Stomach smooth muscle (tissue), 2 donors: ENCODE results near the gene SMOC2.

ENCODE experiments used
- H3K27ac ChIP-seq: one replicate; pipeline ENCODE4 v1.7.0; 2013; ENCODE audit warnings: mild to moderate bottlenecking, low read length, inconsistent platforms
- H3K27me3 ChIP-seq, 2 donors: one replicate each; pipeline ENCODE4 v1.7.0; 2013; ENCODE audit warnings: low read length in 2 of 2; ENCODE audit not compliant: insufficient read depth in 2 of 2, control insufficient read depth in 1 of 2
- H3K36me3 ChIP-seq, 2 donors: one replicate each; pipeline ENCODE4 v1.7.0; 2013; ENCODE audit warnings: low read length in 2 of 2; ENCODE audit not compliant: control insufficient read depth in 2 of 2, insufficient read depth in 2 of 2
- H3K4me1 ChIP-seq: one replicate; pipeline ENCODE4 v1.7.0; 2013; ENCODE audit warnings: low read length; ENCODE audit not compliant: control insufficient read depth, insufficient read depth
- H3K4me3 ChIP-seq, 2 donors: one replicate each; pipeline ENCODE4 v1.7.0; 2013; ENCODE audit warnings: low read length in 2 of 2
- H3K9ac ChIP-seq, 2 donors: one replicate each; pipeline ENCODE4 v1.7.0; 2013; ENCODE audit warnings: low read length in 2 of 2, mild to moderate bottlenecking in 1 of 2
- H3K9me3 ChIP-seq, 2 donors: one replicate each; pipeline ENCODE4 v1.7.0; 2013; ENCODE audit warnings: low read length in 2 of 2; ENCODE audit not compliant: control insufficient read depth in 2 of 2
- donor health status: healthy.
- donor health status: Pancreatic carcinoma.

SMOC2 gene

DNA sequence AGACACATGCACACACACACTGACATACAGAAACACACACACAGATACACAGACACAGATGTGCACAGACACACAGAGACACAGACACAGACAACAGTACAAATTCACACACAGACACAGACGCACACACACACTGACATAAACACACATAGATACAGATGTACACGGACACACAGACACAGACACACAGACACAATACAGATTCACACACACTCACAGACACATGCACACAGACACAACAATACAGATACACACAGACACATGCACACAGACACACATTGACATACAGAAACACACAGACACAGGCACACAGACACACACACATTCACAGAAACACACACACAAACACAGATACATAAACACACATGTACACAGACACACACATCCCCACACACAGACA, 183.6 kb downstream of the SMOC2 start:
- no peak overlapping the region for H3K4me3 ChIP-seq

GRCh38 chr6:168624948-168625347, 184.0 kb downstream of the SMOC2 start:
- H3K9ac ChIP-seq, result no peak overlapping the region
- H3K27ac ChIP-seq, result peak overlapping the region; percentile 83
- H3K4me1 ChIP-seq, result peaks cover 54% of the 10 kb centered on the region
- H3K27me3 ChIP-seq, result no peaks in the 10 kb centered on the region
- no peaks in the 10 kb centered on the region for H3K9me3 ChIP-seq
- H3K4me3 ChIP-seq, result no peak overlapping the region
- H3K36me3 ChIP-seq, result peaks cover 0 to 13% of the 10 kb centered on the region in 2 donors

More for the DNA sequence above, 183.6 kb downstream of the SMOC2 start:
- H3K27me3 ChIP-seq, result no peaks in the 10 kb centered on the region
- H3K9me3 ChIP-seq, result no peaks in the 10 kb centered on the region
- H3K27ac ChIP-seq, result no peak overlapping the region
- no peak overlapping the region for H3K9ac ChIP-seq
- peaks cover 0 to 13% of the 10 kb centered on the region in 2 donors for H3K36me3 ChIP-seq
- H3K4me1 ChIP-seq, result peaks cover 56% of the 10 kb centered on the region

- Histone ChIP-seq H3K9ac (no peak overlapping the region), H3K9me3 (no peaks in the 10 kb centered on the region), H3K4me1 (peaks cover 49% of the 10 kb centered on the region), H3K27me3 (no peaks in the 10 kb centered on the region), H3K4me3 (no peak overlapping the region), H3K27ac (peak overlapping the region; percentile 83), H3K36me3 (peaks cover 0 to 13% of the 10 kb centered on the region in 2 donors)
Measured at GRCh38 chr6:168625602-168626001, 184.6 kb downstream of the SMOC2 start.

- H3K9me3 ChIP-seq, result no peaks in the 10 kb centered on the region
- H3K9ac ChIP-seq, result no peak overlapping the region
- H3K36me3 ChIP-seq, result peaks cover 0 to 13% of the 10 kb centered on the region in 2 donors
- no peak overlapping the region for H3K4me3 ChIP-seq
- H3K27me3 ChIP-seq, result no peaks in the 10 kb centered on the region
- H3K4me1 ChIP-seq, result peaks cover 49% of the 10 kb centered on the region
- H3K27ac ChIP-seq, result peak overlapping the region; percentile 83
Measured at GRCh38 chr6:168626046-168626602, 185.1 kb downstream of the SMOC2 start.

- no peaks in the 10 kb centered on the region for H3K9me3 ChIP-seq
- no peak overlapping the region for H3K9ac ChIP-seq
- H3K36me3 ChIP-seq, result peaks cover 0 to 10% of the 10 kb centered on the region in 2 donors
- H3K27ac ChIP-seq, result peak overlapping the region; percentile 83
- no peak overlapping the region for H3K4me3 ChIP-seq
- H3K27me3 ChIP-seq, result no peaks in the 10 kb centered on the region
- H3K4me1 ChIP-seq, result peaks cover 50% of the 10 kb centered on the region
Measured at GRCh38 chr6:168627506-168628175, 186.7 kb downstream of the SMOC2 start.

DNA sequence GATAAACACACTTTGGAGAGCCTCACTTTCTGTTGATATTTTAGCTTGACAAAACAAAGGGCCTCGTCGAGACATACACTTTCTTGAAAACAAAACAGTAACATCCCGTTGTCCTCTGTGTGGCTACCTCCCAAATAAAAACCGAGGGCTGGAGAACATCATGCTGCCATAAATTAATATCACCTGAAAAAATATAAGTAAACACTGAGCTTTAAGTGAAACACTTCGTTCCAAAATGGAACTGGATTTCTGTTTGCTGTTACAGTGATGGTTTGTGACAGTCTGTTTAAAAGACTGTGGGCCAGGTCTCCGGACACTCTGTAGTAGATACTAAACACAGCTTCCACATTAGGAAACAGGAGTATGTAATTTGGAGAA, 187.2 kb downstream of the SMOC2 start:
- no peak overlapping the region for H3K9ac ChIP-seq
- peaks cover 0 to 10% of the 10 kb centered on the region in 2 donors for H3K36me3 ChIP-seq
- peak overlapping the region; percentile 83 for H3K27ac ChIP-seq
- no peaks in the 10 kb centered on the region for H3K9me3 ChIP-seq
- H3K27me3 ChIP-seq, result no peaks in the 10 kb centered on the region
- no peak overlapping the region for H3K4me3 ChIP-seq
- H3K4me1 ChIP-seq, result peaks cover 49% of the 10 kb centered on the region

DNA sequence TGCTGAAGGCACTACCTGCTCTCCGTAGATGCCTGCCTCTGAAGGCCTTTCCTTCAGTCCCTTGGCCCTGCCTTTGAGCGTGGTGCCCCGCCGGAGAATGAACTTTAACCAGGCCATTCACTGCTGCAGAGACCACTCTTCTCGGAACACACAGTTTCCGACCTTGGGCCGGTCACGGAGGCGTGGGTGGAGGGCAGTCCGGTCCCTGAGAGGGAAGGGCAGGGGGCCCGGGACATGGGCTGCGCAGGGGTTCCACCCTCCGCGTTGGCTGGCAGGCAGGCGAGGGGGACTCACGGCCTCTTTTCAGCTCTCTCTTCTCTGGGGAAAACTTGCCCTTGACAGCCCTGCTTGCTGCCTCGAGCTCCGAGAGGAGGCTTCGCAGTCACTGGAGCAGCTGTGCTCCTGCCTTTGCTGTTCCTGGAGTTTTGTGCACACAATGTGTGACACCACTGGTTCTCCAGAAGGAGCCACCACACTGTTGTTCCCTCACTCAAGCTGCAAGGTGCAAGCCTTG, 187.8 kb downstream of the SMOC2 start:
- Histone ChIP-seq H3K36me3 (peaks cover 0 to 10% of the 10 kb centered on the region in 2 donors), H3K9ac (peak overlapping the region in 1 of 2 donors; percentile 29), H3K9me3 (no peaks in the 10 kb centered on the region), H3K27me3 (no peaks in the 10 kb centered on the region), H3K27ac (peak overlapping the region; percentile 83), H3K4me1 (peaks cover 52% of the 10 kb centered on the region), H3K4me3 (no peak overlapping the region)

- Histone ChIP-seq H3K9me3 (no peaks in the 10 kb centered on the region), H3K9ac (no peak overlapping the region), H3K27ac (no peak overlapping the region), H3K36me3 (no peaks in the 10 kb centered on the region), H3K4me1 (peaks cover 64% of the 10 kb centered on the region), H3K27me3 (no peaks in the 10 kb centered on the region), H3K4me3 (no peak overlapping the region)
Measured at GRCh38 chr6:168631564-168631963, 190.6 kb downstream of the SMOC2 start.

- Histone ChIP-seq H3K27ac (peak overlapping the region; percentile 60), H3K4me1 (peaks cover 65% of the 10 kb centered on the region), H3K9ac (no peak overlapping the region), H3K36me3 (no peaks in the 10 kb centered on the region), H3K4me3 (no peak overlapping the region), H3K9me3 (no peaks in the 10 kb centered on the region), H3K27me3 (no peaks in the 10 kb centered on the region)
Measured at GRCh38 chr6:168632694-168633093, 191.7 kb downstream of the SMOC2 start.

- H3K4me3 ChIP-seq, result no peak overlapping the region
- H3K9me3 ChIP-seq, result no peaks in the 10 kb centered on the region
- peaks cover 66% of the 10 kb centered on the region for H3K4me1 ChIP-seq
- no peak overlapping the region for H3K9ac ChIP-seq
- peak overlapping the region; percentile 60 for H3K27ac ChIP-seq
- H3K36me3 ChIP-seq, result no peaks in the 10 kb centered on the region
- H3K27me3 ChIP-seq, result no peaks in the 10 kb centered on the region
Measured at GRCh38 chr6:168634541-168635328, 193.8 kb downstream of the SMOC2 start.
